Measurements from ENCODE around the gene CATSPERB. TPM values are rescaled to one million over a fixed set of nuclear protein-coding genes. Genes with fewer than 3 reads are reported as not detected.

The CATSPERB gene
- total RNA-seq, 2 experiments from 2014 or later: 5.3 to 7.1 TPM

DNA sequence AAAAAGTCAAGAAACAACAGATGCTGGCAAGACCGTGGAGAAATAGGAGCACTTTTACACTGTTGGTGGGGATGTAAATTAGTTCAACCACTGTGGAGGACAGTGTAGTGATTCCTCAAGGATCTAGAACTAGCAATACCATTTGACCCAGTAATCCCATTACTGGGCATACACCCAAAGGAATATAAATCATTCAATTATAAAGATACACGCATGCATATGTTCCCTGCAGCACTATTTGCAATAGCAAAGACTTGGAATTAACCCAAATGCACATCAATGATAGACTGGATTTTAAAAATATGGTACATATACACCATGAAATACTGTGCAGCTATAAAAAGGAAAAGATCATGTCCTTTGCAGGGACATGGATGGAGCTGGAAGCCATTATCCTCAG, 18.0 kb upstream of the CATSPERB start:
- H3K36me3 ChIP-seq (ENCODE audit: insufficient read depth, low read length): no peaks in the 10 kb centered on the region
- TF ChIP-seq, protein P1, sequence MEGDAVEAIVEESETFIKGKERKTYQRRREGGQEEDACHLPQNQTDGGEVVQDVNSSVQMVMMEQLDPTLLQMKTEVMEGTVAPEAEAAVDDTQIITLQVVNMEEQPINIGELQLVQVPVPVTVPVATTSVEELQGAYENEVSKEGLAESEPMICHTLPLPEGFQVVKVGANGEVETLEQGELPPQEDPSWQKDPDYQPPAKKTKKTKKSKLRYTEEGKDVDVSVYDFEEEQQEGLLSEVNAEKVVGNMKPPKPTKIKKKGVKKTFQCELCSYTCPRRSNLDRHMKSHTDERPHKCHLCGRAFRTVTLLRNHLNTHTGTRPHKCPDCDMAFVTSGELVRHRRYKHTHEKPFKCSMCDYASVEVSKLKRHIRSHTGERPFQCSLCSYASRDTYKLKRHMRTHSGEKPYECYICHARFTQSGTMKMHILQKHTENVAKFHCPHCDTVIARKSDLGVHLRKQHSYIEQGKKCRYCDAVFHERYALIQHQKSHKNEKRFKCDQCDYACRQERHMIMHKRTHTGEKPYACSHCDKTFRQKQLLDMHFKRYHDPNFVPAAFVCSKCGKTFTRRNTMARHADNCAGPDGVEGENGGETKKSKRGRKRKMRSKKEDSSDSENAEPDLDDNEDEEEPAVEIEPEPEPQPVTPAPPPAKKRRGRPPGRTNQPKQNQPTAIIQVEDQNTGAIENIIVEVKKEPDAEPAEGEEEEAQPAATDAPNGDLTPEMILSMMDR (IDR thresholded peaks at IDR 0.05): no peak
- DNase-seq (no peak), ATAC-seq (ENCODE audit: poor library complexity) (no peak)
- H3K27ac Mint-ChIP-seq: no peak overlapping the region
- no peaks in the 10 kb centered on the region for H3K4me1 Mint-ChIP-seq (ENCODE audit: low read depth)
- no peaks in the 10 kb centered on the region for H3K4me1 ChIP-seq (ENCODE audit: insufficient read depth, low read length)
- H3K36me3 Mint-ChIP-seq (ENCODE audit: low read depth): no peaks in the 10 kb centered on the region
- H3K4me3 ChIP-seq (ENCODE audit: low read length): no peak overlapping the region
- POLR2A ChIA-PET: no interaction called here
- no peaks in the 10 kb centered on the region for H3K27me3 ChIP-seq (ENCODE audit: control insufficient read depth in 1 of 2, insufficient read depth in 2 of 2, low read length in 2 of 2)
- CTCF ChIA-PET: no interaction called here
- H3K4me3 Mint-ChIP-seq: no peak overlapping the region
- H3K27ac ChIP-seq (ENCODE audit: low read depth in 1 of 2, low read length in 2 of 2): no peak overlapping the region
- H3K9me3 Mint-ChIP-seq: no peaks in the 10 kb centered on the region
- H3K9me3 ChIP-seq (ENCODE audit: control insufficient read depth in 1 of 2, insufficient read depth in 1 of 2, low read length in 2 of 2): no peaks in the 10 kb centered on the region
- H3K27me3 Mint-ChIP-seq: no peaks in the 10 kb centered on the region
- intact Hi-C loops (cut with DNase I, micrococcal nuclease): no loop called here

DNA sequence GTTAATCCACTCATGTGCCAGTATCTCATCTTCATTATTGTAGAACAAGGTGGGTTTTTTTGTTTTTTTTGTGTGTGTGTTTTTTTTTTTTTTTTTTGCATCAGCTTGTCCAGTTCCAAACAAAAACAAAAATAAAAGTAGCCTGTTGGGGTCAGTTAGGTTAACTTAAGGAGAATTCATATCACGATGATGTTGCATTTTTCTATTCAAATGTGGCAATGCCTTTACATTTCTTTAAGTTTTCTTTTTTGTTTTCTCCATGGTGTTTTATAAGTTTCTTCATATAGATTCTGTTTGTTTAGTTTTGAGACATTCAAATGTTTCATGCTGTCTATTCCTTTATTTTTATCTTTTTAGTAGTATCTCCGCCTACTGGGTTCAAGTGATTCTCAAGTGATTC, 16.2 kb upstream of the CATSPERB start:
- no peak for DNase-seq
- intact Hi-C loops (cut with DNase I, micrococcal nuclease): no loop called here
- H3K4me1 Mint-ChIP-seq (ENCODE audit: low read depth): no peaks in the 10 kb centered on the region
- no peak for ATAC-seq (ENCODE audit: poor library complexity)
- no peak overlapping the region for H3K27ac ChIP-seq (ENCODE audit: low read depth in 1 of 2, low read length in 2 of 2)
- TF ChIP-seq, protein P1 (IDR thresholded peaks at IDR 0.05): no peak
- H3K9me3 Mint-ChIP-seq: no peaks in the 10 kb centered on the region
- H3K4me1 ChIP-seq (ENCODE audit: insufficient read depth, low read length): no peaks in the 10 kb centered on the region
- no peak overlapping the region for H3K27ac Mint-ChIP-seq
- no peaks in the 10 kb centered on the region for H3K9me3 ChIP-seq (ENCODE audit: control insufficient read depth in 1 of 2, insufficient read depth in 1 of 2, low read length in 2 of 2)
- no peaks in the 10 kb centered on the region for H3K27me3 Mint-ChIP-seq
- H3K27me3 ChIP-seq (ENCODE audit: control insufficient read depth in 1 of 2, insufficient read depth in 2 of 2, low read length in 2 of 2): no peaks in the 10 kb centered on the region
- CTCF ChIA-PET: no interaction called here
- no peaks in the 10 kb centered on the region for H3K36me3 ChIP-seq (ENCODE audit: insufficient read depth, low read length)
- no peaks in the 10 kb centered on the region for H3K36me3 Mint-ChIP-seq (ENCODE audit: low read depth)
- POLR2A ChIA-PET: no interaction called here
- no peak overlapping the region for H3K4me3 ChIP-seq (ENCODE audit: low read length)
- no peak overlapping the region for H3K4me3 Mint-ChIP-seq

DNA sequence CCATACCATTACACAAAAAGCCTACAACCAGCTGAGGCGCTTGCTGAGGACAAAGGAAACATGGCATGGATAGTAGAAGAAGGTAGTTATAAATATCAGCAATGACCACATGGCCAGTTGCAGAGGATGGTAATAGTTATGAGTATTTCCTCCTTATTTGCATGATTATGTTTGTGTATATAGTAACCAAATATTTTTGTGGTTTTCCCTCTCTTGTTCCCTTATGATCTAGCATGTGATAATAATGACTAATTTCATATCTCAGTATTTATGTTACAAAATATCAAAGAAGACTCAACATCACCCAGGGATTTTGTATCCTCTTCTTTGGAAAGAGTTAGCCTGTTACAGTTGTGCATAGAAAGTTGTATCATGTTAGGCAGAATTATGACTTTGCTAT, 13.5 kb upstream of the CATSPERB start:
- H3K27ac ChIP-seq (ENCODE audit: low read depth in 1 of 2, low read length in 2 of 2): no peak overlapping the region
- ATAC-seq (ENCODE audit: poor library complexity) (no peak), DNase-seq (no peak)
- H3K9me3 ChIP-seq (ENCODE audit: control insufficient read depth in 1 of 2, insufficient read depth in 1 of 2, low read length in 2 of 2): no peaks in the 10 kb centered on the region
- H3K4me3 Mint-ChIP-seq: no peak overlapping the region
- ChIA-PET CTCF (no interaction called here), POLR2A (no interaction called here)
- H3K36me3 Mint-ChIP-seq (ENCODE audit: low read depth): no peaks in the 10 kb centered on the region
- no peaks in the 10 kb centered on the region for H3K4me1 ChIP-seq (ENCODE audit: insufficient read depth, low read length)
- H3K27me3 Mint-ChIP-seq: no peaks in the 10 kb centered on the region
- TF ChIP-seq, protein P1 (IDR thresholded peaks at IDR 0.05): no peak
- H3K36me3 ChIP-seq (ENCODE audit: insufficient read depth, low read length): no peaks in the 10 kb centered on the region
- no peaks in the 10 kb centered on the region for H3K27me3 ChIP-seq (ENCODE audit: control insufficient read depth in 1 of 2, insufficient read depth in 2 of 2, low read length in 2 of 2)
- H3K4me1 Mint-ChIP-seq (ENCODE audit: low read depth): no peaks in the 10 kb centered on the region
- no peak overlapping the region for H3K27ac Mint-ChIP-seq
- H3K9me3 Mint-ChIP-seq: no peaks in the 10 kb centered on the region
- intact Hi-C loops (cut with DNase I, micrococcal nuclease): no loop called here
- H3K4me3 ChIP-seq (ENCODE audit: low read length): no peak overlapping the region
